GM12892 (cell line): ENCODE data around the gene FRAS1.

ENCODE experiments used
- POLR2A ChIP-seq: IDR thresholded peaks from 2 replicates; pipeline ENCODE4 v1.6.1; 2011; ENCODE audit warnings: low read depth, low read length, control low read depth
- POLR2AphosphoS5 ChIP-seq: IDR thresholded peaks from 2 replicates; pipeline ENCODE4 v1.6.1; 2011; ENCODE audit warnings: low read depth, low read length, control low read depth
- TAF1 ChIP-seq: IDR thresholded peaks from 2 replicates; pipeline ENCODE4 v1.6.1; 2011; ENCODE audit warnings: low read depth, mild to moderate bottlenecking, control low read depth, low read length, borderline replicate concordance

DNA sequence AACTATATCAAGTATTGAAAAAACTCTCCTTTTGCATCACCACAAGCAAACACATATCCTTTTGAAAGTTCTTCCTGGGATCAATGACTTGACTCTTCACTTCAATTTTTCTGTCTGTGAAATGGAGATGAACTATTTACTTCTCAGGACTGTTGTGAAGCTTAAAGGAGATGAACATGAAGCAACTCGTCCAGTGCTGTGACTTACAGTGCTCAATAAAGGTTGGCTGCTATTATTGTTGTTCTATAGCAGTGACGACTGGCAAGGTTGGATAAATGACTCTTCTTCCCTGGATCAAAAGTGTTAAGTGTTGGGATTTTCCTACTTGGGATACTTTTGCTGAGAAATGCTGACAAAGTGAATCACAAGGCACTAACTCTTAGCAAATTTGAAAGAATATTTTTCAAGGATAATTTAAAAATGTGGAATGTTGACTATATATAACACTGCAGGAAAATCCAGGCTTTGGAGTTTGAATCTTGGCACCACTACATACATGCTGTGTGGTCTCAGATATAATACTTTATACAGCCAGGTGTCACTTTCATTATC, 13.7 kb downstream of the FRAS1 start:
- no peak for TF ChIP-seq POLR2AphosphoS5
- TF ChIP-seq POLR2A = no peak
- no peak for TF ChIP-seq TAF1
